ENCODE measurements around the gene MAST4. TPM values are rescaled to one million over a fixed set of nuclear protein-coding genes. Genes with fewer than 3 reads are reported as not detected.

The MAST4 gene
- polyA plus RNA-seq, 2 of the 4 experiments (the other 2 are of a cell fraction), result 1.2 to 5.8 TPM

DNA sequence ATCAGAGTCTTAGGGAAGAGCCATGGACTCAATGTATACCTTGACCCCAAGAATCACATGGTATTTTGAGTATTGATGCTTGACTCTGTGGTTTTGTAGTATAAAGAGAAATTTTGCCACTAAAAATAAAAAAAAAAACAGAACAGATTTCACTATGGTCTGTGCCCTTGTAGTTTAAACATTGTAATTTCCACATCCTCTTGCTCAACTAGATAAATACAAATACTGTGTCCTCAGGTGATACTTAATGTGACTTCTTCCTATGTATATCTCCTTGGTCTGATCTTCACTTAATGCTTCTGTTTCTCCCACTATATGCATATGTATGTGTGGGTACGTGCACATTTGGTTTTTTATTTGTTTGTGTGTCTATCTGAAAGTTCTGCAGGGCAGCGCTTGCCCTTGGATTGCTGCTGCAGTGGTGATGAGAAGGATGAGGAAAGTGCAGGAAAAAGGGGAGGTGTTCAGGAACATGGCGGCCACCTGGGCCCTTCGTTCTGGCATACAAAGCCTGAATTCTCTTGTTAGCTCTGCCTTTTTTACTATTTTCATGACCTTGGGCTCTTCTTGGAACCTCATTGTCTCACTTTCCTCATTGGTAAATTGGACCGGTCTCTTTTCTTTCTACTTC, 222.2 kb downstream of the MAST4 start:
- no peak for TF ChIP-seq FOSL2 (IDR thresholded peaks at IDR 0.05)
- TF ChIP-seq FOSL2 (CRISPR knock-in tag; IDR thresholded peaks at IDR 0.05), result no peak
- no peak for TF ChIP-seq RFX5 (IDR thresholded peaks at IDR 0.05)
- TF ChIP-seq NPAS2 (CRISPR knock-in tag; IDR thresholded peaks at IDR 0.05; ENCODE audit: borderline replicate concordance), result no peak
- no peak for TF ChIP-seq KDM1A (IDR thresholded peaks at IDR 0.05; ENCODE audit: low read depth)
- no peak for TF ChIP-seq BHLHE40 (IDR thresholded peaks at IDR 0.05; ENCODE audit: low read depth, low read length)
- no peak for TF ChIP-seq TFCP2L1 (CRISPR knock-in tag; IDR thresholded peaks at IDR 0.05)
- no peak for TF ChIP-seq ESRRA (IDR thresholded peaks at IDR 0.05; ENCODE audit: borderline replicate concordance, low read length)
- TF ChIP-seq RARB (CRISPR knock-in tag; IDR thresholded peaks at IDR 0.05), result no peak
- CTCF ChIA-PET, result interaction anchor here (0.9 to 7.8 kb wide), 9 partner anchors 11 to 391 kb away, joined by 3 to 99 read pairs (median 7); no protein-coding TSS in a partner anchor
- no peak overlapping the region for H3K4me2 ChIP-seq
- H3K4me1 ChIP-seq, result peaks cover 8% of the 10 kb centered on the region; the same call in 2 of the 3 replicates
- POLR2A ChIA-PET, result no interaction called here
- FAIRE-seq, result no peak
- DNase-seq (ENCODE audit: low read depth in 1 of 2, low spot score in 1 of 2), result no peak
- 83% methylated on average over 5 of the region's 5 CpGs for WGBS (ENCODE audit: missing lambda C conversion rate)
- H3K27ac ChIP-seq, result no peak overlapping the region
- no peaks in the 10 kb centered on the region for H3K9me3 ChIP-seq
- no peak overlapping the region for H3K4me3 ChIP-seq
- ATAC-seq, result no peak

DNA sequence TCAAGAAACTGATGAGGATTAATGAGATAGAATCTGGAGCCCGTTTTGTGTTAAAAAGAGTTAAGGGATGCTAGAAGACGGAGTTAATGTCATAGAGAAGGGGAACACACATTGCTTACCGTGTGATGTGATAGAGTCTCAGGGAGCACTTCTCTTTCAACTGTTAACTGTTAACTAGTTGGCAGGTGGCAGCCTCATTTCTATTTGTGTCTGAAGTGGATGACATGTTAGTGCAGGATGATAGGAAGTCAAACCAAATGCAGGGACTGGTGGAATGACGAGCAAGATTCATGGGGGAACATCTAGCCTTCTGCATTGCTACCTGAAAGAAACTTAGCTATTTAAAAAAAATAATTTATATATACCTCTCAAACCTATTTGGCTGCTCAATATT, 222.7 kb downstream of the MAST4 start:
- WGBS (ENCODE audit: missing lambda C conversion rate), result 73% methylated on average over 4 of the region's 4 CpGs
- Histone ChIP-seq H3K4me3 (no peak overlapping the region), H3K4me2 (no peak overlapping the region), H3K9me3 (no peaks in the 10 kb centered on the region), H3K4me1 (peaks cover 7% of the 10 kb centered on the region; the same call in 2 of the 3 replicates), H3K27ac (no peak overlapping the region)
- CTCF ChIA-PET, result interaction anchor here (1.2 to 2.6 kb wide), 8 partner anchors 10 to 391 kb away, joined by 3 to 18 read pairs (median 6); no protein-coding TSS in a partner anchor
- no peak for FAIRE-seq
- ATAC-seq, result no peak
- POLR2A ChIA-PET, result no interaction called here
- no peak for DNase-seq (ENCODE audit: low read depth in 1 of 2, low spot score in 1 of 2)
- no peak for TF ChIP-seq HOXA7 (CRISPR knock-in tag; IDR thresholded peaks at IDR 0.05)
- TF ChIP-seq ESRRA (IDR thresholded peaks at IDR 0.05; ENCODE audit: borderline replicate concordance, low read length), result no peak
- TF ChIP-seq KDM1A (IDR thresholded peaks at IDR 0.05; ENCODE audit: low read depth), result no peak
- no peak for TF ChIP-seq POLR2A (IDR thresholded peaks at IDR 0.05; ENCODE audit: low read length)
- no peak for TF ChIP-seq MAFK (IDR thresholded peaks at IDR 0.05; ENCODE audit: partially characterized antibody)
- no peak for TF ChIP-seq RARB (CRISPR knock-in tag; IDR thresholded peaks at IDR 0.05)
- no peak for TF ChIP-seq EHF (CRISPR knock-in tag; IDR thresholded peaks at IDR 0.05)
- no peak for TF ChIP-seq TP53 (CRISPR knock-in tag; IDR thresholded peaks at IDR 0.05)
- no peak for TF ChIP-seq GATA3 (IDR thresholded peaks at IDR 0.05; ENCODE audit: borderline replicate concordance)
- TF ChIP-seq CEBPB (IDR thresholded peaks at IDR 0.05), result no peak
- no peak for TF ChIP-seq FOSB (CRISPR knock-in tag; IDR thresholded peaks at IDR 0.05)
- no peak for TF ChIP-seq PHF8 (IDR thresholded peaks at IDR 0.05; ENCODE audit: borderline replicate concordance, low read depth)
- no peak for TF ChIP-seq ATOH8 (CRISPR knock-in tag; IDR thresholded peaks at IDR 0.05; ENCODE audit: low read depth)
- TF ChIP-seq, protein P1, sequence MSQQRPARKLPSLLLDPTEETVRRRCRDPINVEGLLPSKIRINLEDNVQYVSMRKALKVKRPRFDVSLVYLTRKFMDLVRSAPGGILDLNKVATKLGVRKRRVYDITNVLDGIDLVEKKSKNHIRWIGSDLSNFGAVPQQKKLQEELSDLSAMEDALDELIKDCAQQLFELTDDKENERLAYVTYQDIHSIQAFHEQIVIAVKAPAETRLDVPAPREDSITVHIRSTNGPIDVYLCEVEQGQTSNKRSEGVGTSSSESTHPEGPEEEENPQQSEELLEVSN (IDR thresholded peaks at IDR 0.05; ENCODE audit: borderline replicate concordance, low read depth), result no peak
- TF ChIP-seq FOXS1 (CRISPR knock-in tag; IDR thresholded peaks at IDR 0.05), result no peak
- no peak for TF ChIP-seq HES2 (IDR thresholded peaks at IDR 0.05)
- TF ChIP-seq, protein P2, sequence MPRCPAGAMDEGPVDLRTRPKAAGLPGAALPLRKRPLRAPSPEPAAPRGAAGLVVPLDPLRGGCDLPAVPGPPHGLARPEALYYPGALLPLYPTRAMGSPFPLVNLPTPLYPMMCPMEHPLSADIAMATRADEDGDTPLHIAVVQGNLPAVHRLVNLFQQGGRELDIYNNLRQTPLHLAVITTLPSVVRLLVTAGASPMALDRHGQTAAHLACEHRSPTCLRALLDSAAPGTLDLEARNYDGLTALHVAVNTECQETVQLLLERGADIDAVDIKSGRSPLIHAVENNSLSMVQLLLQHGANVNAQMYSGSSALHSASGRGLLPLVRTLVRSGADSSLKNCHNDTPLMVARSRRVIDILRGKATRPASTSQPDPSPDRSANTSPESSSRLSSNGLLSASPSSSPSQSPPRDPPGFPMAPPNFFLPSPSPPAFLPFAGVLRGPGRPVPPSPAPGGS (IDR thresholded peaks at IDR 0.05), result no peak
- no peak for TF ChIP-seq HDAC2 (IDR thresholded peaks at IDR 0.05)
- TF ChIP-seq USF2 (IDR thresholded peaks at IDR 0.05), result no peak

All from A549 (cell line).